GDM1 (cell line): ENCODE results near the gene KCND2.

ENCODE experiments used
- DNase-seq: peaks from one replicate; lab custom pipeline; 2025; lab: John Stamatoyannopoulos, UW

KCND2 gene

DNA sequence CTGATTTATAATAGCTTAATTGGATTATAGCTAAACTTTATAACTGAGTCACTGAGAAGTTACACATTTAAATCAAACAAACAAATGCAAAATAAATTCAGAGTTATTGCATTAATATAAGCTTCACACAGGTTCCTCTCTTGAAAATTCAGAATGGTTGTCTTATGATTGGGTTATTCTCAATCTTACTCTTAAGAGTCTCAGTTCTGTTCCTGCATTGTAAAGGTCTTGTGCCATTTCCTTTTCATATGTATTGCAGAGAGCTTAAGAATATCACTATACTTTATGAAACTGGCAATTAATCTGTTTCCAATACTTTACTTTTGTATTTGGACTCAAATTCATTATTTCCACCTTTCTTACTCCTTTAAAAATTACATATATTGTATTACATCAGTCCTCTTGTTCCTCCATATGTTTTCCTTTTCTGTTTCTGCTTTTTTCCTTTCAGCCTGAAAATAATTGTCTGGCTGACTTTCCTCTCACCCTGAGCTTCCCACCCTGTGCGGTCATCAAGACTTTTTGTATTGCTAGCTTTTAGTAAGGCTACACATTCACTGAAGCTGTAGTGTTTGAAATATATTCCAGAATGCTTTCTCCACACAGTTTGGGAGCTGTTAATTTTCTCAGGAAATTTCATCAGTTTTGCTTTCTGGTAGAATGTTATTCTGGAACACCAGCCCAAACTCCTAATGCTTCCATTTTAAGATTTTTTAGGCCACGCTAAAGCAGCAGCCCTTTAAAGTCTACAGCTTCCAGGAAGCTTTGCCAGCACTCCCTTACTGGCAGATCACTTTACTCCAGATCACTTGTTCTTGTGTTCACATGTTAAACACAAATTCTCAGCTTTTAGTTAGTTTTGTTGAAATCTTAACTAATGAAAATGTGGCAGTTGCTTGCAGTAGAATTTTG lies 139.4 kb downstream of the KCND2 start:
- DNase-seq = no peak

DNA sequence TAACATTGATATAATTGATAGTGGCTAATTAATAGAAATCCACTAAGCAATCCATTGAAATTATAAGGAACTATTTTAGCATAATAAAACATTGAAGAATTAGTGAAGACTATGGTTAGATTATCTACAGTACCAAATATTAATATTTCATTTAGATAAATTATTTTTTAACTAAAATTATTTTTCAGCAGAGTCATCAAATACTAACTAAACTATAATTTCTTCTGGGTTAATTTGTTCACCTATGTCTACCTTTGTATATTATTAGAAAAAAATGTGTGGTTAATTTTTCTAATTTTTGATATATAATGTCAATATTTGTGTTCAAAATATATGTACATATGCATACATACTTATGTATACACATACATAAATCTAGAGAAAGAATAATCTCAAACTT lies 140.2 kb downstream of the KCND2 start:
- no peak for DNase-seq

DNA sequence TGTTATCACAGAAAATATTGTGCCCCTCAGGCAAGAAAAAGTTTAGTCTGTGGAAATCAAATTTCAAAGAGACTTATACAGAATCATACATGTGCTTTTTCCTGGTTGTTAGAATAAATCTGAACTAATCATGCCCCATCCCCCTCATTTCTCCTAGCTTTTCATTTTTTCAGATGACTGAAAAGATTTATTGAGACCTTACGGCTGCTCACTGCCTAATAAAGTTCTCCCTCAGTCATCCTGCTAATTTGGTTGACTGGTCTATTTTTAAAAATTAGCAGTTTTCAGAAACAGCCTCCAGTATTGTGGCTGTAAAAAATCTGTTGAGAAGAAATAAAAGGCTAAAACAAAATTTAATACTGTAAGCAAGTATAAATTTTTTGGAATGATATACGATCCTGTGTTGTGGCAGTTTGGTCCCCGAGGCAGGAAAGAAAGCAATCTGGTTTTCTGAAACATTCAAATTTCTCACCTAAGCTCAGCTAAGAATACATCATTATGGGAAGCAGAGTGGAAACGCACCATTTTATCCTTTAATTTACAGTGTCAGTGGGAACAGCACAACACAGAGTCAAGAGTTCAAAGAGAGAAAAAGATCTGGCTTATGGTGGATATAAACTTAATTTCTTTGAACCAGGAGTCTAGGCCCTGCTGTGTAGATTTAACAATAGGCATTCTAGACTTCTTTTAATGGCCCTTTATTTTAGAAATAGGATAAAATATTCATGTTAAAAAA lies 144.4 kb downstream of the KCND2 start:
- no peak for DNase-seq

DNA sequence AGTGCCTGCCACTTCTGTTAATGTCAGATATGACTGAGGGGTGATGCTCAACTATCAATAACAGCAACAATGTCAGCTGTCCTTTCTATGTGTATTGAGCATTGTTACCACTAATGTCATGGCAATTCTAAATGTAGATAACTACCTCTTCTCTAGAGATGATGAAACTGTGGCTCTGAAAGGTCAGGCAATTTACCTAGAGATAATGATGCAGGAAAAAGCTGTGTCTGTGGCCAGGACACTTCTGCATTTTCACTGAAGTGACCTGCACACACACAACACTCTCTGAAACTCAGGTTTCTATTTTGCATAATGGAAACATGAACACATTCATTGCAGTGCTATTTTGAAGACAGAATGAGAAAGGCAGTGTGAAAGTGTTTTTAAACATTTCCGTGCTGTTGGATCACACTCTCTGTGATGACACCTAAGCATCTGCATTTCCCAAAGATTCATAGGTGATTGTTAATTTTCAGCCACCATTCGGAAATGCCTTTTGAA lies 148.2 kb downstream of the KCND2 start:
- DNase-seq = no peak

DNA sequence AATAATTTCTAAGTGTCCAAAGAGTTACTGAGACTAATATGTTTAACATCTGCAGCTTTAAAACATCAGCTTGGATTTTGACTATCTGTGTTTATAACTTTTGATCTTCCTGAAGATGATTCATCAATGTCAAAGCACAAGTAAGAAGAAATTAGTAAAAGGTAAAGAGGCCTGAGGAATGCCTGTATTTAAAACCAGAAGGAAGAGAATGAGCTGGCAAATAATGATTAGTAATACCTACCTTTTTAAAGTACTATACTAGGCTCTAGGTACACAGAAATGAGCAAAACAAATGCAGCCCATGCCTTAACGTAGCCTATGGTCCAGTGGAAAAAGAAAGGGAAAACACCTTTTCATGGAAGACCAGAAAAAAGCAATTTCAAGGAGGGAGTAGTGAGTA lies 158.0 kb downstream of the KCND2 start:
- DNase-seq = no peak

DNA sequence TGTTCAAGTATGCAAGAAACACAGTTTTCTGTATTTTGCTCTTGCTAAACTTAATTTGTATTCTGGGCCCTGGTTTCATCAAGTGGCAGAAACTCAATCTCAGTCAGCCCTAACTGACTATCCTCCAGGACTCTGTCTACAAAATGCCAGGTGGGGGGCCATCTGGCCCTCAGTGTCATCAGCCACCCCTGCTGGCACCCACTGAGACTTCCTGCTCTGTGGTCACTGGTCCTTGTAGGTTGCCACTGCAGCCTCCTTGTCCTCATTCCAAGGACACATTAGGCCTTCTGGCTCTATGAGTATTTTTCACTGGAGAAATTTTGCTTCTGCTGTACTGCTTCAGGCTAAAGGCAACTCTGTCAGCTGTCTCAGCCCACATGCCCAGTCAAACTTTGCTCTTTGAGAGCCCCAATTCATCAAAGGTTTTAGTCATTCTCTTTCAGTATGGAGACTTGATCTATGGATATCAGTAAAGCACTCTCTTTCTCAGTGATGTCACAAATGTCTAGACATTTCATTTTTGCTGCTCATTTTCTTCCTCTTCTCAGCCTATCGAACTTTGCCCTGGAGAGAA lies 163.6 kb downstream of the KCND2 start:
- no peak for DNase-seq

DNA sequence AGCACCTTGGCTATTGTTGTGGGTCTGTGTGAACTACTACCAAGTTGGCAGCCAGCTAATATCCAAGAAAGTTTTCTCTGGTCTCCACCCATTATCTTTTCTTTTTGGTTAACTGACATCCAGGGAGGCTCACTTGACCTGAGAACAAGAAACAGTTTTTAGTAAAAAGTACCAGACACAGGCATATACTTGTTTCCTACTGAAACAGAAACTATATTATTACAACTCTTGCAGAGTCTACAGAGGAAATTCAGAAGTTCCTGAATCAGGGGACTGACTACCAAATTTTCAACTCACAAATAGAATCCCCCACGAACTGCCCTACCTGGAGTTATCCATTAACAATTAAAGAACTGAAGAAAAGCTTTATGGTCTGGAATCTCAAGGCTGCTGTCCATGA lies 168.9 kb downstream of the KCND2 start:
- no peak for DNase-seq

DNA sequence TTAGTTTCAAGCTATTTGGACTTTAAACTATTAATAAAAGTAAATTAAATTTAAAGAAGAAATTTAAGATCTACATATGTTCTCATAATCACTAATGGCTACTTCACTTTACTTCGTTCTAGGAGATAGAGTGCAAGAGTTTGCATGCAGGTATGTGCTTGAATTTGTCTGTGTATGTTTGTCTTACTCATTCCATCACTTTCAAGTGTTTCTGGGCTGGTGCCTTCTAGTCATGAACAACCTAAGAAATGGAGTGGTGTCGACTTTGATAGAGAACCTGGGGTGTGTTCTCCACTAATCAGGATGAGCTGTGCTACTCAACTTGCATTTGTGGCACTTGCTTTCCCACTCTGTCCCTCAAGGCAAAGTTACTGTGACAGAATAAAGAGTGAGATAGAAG lies 169.9 kb downstream of the KCND2 start:
- no peak for DNase-seq

DNA sequence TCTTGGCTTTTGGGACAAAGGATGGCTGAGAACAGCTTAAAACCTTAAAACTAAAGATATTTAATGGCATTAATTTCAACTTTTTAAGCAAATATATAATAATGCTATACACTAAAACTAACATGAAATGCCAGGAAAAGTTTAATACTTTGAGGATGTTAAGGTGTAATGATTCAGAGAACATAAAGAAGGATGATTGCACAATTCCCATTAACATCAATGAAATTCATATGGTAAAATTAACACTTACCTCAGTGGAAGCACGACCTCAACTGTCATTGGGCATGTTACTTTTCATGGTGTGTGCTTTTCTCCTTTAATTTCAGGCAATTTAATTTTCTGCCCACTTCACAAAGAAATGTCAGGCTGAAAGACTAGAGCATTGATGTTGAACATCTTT lies 171.7 kb downstream of the KCND2 start:
- no peak for DNase-seq

DNA sequence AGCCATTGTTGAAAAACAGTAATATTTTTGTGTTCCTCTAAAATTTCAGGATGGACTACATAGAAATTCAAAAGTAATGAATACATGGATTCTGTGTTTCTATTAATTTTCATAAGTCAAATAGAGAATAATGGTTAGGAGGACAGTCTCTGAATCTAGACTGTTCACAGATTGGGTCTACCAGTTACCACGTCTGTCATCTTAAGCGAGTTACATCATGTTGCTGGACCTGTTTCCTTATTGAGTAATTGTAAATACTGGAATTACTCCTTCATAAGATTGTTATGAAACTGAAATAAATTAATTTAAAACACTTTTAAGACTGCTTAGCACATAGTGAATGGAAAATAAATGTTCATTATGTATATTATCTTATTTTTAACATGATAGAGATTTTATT lies 172.3 kb downstream of the KCND2 start:
- DNase-seq = no peak

DNA sequence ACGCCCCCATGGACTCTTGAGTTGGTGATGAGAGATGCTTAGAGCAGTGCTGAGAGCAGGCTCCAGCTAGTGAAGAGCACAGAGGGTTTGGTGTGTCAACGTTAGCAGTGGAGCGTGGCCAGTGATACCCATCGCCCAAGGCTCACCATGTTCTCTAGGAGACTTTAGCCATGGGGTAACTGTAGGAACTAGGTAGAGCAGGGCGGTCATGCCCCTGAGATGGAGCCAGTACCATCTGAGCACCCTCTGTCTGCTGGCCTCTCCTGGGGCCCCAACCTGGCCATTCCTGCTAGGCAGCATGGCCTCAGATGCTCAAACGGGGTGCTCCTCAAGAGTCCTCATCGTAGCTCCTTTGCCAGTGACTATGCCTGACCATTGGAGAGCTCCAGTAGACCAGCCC lies 179.7 kb downstream of the KCND2 start:
- DNase-seq = no peak

DNA sequence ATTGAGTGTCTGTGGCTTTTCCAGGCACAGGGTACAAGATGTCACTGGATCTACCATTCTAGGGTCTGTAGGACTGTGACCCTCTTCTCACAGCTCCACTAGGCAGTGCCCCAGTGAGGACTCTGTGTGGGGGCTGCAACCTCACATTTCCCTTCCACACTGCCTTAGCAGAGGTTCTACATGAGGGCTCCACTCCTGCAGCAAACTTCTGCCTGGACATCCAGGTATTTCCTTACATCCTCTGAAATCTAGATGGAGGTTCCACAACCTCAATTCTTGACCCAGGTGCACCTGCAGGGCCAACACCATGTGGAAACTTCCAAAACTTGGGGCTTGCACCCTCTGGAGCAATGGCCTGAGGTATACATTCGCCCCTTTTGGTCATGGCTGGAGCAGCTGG lies 183.7 kb downstream of the KCND2 start:
- DNase-seq = no peak

DNA sequence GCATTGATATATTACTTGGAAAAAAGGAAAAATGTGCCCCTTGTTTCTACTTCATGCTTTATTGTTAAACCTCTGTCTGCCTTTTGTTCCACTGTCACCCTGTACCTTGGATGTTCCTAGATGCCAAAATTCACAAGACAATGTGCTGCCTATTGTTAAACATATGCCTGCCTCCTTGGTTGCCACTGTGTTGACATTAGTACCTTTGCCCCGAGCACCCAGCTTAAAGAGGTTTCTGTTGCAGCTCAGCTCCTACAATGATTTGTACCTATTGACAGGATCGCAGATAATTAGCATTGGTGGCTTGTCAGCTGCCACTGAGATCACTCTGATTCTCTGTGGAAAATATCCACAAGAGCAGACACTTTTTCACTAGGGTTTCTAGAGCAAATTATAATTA lies 188.0 kb downstream of the KCND2 start:
- no peak for DNase-seq

DNA sequence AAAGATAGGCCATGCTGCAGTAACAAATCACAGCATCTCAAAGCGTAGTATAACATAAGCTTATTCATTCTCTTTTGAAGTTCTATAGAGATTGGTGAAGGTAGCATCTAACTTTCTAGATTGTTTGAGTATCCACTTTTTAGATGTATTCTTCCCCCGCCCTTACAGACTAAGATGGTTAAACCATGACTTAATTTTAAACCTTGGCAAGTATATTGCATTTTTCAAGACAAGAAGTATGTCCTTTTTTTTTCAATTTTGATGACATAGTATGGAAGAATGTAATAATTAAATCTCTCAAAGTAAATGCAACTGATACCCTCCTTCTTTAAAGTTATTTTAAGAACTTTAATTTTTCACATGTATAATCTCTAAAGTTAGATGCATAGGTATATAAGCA lies 190.0 kb downstream of the KCND2 start:
- DNase-seq = no peak

DNA sequence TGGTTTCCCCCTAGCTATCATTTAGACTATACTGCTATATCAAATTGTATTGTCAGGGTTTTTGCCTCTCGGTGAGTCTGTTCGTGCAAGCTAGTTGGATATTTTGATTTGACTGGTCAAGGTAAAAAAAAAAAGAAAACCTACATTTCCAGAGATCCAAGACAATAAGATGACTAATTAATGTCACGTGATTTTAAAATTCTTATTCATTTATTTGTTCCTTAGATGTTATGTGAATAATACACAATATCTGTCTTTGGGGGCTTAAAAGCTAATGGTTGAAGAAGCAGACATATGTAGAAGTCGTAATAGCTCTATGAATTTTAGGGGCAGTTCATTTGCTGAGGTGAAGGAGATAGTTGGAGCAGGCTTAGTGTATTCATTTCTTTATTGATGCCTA lies 191.1 kb downstream of the KCND2 start:
- no peak for DNase-seq

DNA sequence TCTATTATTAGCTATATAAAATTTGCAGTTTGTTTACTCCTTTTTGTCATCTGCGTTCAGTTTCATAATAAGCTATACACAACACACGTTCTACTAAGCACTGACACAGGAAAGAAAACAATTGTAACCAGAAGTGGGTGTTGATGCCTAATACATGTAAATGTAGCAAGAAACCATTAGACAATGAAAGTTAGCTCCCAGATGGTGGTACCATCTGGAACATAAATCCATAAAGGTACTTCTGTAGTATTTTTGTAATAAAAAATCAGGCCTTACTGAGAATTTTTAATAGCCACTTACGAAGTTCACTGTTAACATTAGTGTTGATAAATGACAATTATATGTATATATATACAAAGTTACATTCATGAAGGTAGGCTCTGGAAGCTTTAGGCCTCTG lies 194.7 kb downstream of the KCND2 start:
- DNase-seq = no peak

DNA sequence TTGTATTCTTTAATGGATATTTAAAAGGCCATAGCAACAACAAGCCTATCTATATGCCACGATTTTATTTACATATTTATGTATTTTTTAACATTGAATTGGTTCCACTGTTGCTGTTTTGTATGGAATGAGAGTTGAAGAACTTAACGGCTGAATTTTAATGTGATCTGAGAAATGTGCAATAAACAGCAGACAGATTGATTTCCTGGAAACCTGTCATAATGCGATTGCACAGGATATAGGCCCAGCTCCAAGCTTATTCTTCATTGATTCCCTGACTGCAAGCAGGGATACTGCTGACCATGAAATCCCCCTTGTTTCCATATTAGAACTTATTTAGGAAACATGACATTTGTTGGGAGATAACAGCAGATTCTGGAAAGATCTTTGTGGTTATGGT lies 195.6 kb downstream of the KCND2 start:
- DNase-seq = no peak

DNA sequence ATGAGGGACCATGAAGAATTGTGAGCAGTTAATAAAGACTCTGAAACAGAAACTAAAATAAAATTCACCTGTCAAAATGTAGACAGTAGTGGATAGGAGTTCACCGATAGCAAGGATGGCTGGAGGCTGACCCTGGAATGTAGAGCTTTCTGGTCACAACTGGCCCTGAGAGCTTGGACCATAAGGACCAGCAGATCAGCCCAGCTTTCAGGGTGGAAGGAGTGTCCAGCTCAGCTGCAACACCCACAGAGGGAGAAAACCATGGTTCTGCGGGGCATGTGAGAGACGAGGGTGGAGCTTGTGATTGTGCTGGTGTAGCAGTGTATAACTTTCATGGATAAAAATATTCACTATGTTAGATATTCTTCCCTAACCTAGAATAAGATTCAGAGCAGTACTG lies 199.9 kb downstream of the KCND2 start:
- DNase-seq = no peak

DNA sequence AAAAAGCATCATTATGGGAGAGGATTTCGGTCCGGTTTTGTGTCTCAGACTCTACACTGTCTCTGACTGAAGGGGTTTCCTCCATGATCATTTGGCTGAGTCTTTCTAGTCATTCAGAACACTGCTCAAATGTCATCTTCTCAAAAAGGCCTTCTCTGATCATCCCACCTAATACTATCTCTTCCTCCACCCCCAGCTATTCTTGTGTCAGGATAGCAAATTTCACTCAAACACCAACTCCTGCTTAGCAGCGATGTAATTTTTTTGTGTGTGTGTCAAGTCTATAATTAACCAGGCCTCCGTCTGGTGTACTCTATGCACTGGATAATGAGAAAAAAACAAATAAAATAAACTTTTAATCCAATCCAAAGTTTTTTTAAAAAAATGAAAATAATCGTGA lies 200.4 kb downstream of the KCND2 start:
- no peak for DNase-seq

DNA sequence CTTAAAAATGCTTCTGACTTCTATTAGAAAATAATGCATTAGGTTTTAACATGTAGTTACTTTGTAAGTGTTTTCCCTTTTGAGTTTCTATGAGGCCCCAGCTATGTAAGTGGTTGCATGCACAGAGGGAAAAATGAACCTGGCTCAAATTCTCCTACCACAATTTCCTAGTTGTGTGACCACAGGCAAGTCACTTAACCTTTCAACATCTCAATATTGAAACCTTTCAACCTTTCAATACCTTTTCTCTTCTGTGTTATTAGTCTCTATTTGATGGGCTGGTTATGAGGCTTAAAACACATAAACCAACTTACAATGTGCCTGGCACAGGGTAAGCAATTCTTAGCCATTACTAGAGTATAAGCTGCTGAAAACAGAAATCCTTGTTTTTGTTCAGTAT lies 203.0 kb downstream of the KCND2 start:
- DNase-seq = no peak

DNA sequence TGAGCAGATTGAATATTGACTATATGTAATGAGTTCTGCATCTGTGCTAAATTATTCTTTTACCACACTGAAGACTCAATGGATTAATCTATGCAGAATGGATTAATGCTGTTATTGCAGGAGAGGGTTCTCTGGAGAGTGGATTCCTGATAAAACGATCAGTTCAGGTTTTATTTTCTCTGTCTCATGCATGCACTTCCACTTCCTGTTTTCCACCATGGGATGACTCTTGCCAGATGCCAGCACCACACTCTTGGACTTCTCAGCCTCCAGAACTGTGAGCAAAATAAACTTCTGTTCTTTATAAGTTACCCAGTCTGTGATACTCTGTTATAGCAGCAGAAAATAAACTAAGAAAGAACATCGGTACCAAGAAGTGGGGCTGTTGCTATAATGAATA lies 207.5 kb downstream of the KCND2 start:
- DNase-seq = no peak

DNA sequence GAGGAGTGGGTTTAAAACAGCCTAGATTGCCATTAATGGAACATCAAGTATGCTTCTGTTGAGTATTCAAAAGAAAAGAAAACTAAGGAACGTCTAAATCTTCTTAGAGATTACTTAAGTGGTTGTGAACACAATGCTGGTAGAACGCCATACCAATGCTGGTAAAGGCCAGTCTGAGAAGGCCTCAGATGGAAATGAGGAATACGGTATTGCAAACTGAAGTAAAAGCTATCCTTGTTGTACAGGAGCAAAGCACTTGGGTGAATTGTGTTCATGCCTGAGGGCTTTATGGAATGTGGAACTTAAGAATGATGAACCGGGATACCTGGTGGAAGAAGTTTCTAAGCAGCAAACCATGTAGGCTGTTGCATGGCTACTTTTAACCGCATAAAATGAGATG lies 208.0 kb downstream of the KCND2 start:
- no peak for DNase-seq

DNA sequence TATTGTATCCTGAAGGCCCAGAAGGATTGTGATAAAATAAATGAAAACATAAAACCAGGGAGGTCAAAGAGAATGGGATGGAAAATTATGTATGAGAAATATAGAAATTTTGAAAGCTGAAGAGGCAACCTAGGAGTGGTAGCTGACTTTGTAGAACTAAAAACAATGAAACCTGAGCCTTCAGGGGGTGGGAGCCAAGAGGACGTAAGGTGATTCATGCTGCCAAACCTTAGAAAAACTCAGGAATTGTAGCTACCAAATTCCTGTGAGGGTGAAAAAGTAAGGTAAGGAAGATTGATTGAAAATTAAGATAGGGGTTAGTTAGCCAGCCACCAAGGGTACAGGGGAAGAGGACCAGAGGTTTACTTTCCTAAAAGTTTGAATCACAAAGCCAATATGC lies 213.2 kb downstream of the KCND2 start:
- DNase-seq = no peak
